Mesothelial cell of epicardium (in vitro differentiated cells): ENCODE results near the gene RASGEF1C. TPM values are rescaled to one million over a fixed set of nuclear protein-coding genes. Genes with fewer than 3 reads are reported as not detected.

Source experiments
- DNase-seq, 2 experiments: peaks; one replicate each; pipeline ENCODE4 v3.0.0; 2021; ENCODE audit warnings: low spot score in 2 of 2; ENCODE audit not compliant: unreplicated experiment in 2 of 2
- H3K27ac Mint-ChIP-seq: 2 replicates; pipeline ENCODE4 v1.8.0; 2021; ENCODE audit warnings: mixed read lengths
- H3K27me3 Mint-ChIP-seq: 2 replicates; pipeline ENCODE4 v1.8.0; 2021; ENCODE audit warnings: low read depth, mixed read lengths
- H3K36me3 Mint-ChIP-seq: 2 replicates; pipeline ENCODE4 v1.8.0; 2021; ENCODE audit warnings: mixed read lengths
- H3K4me1 Mint-ChIP-seq: 2 replicates; pipeline ENCODE4 v1.8.0; 2021; ENCODE audit warnings: mixed read lengths
- H3K4me3 Mint-ChIP-seq: 2 replicates; pipeline ENCODE4 v1.8.0; 2021; ENCODE audit warnings: mild to moderate bottlenecking, moderate library complexity, mixed read lengths
- H3K9me3 Mint-ChIP-seq: 2 replicates; pipeline ENCODE4 v1.8.0; 2021; ENCODE audit warnings: mixed read lengths
- CTCF ChIP-seq: fragments of 200-600 bp; sonication (generic); IDR thresholded peaks from one replicate; pipeline ENCODE4 v1.5.0; 2021; ENCODE audit warnings: antibody characterized with exemption; ENCODE audit not compliant: unreplicated experiment
- total RNA-seq: library from RNA; stranded (reverse); gene quantifications from 3 replicates; pipeline ENCODE4 v1.2.1, GENCODE V29; 2021

Gene RASGEF1C
- total RNA-seq, 1 donor from 2014 or later, result 0.42 TPM

- no peaks in the 10 kb centered on the region for H3K4me1 Mint-ChIP-seq
- no peaks in the 10 kb centered on the region for H3K27me3 Mint-ChIP-seq
- no peaks in the 10 kb centered on the region for H3K9me3 Mint-ChIP-seq
- DNase-seq, result no peak
- no peak for TF ChIP-seq CTCF
- H3K36me3 Mint-ChIP-seq, result no peaks in the 10 kb centered on the region
- H3K27ac Mint-ChIP-seq, result no peak overlapping the region
- H3K4me3 Mint-ChIP-seq, result no peak overlapping the region
These were observed 92.7 kb downstream of the RASGEF1C start for GRCh38 chr5:180116077-180116999.

GRCh38 chr5:180115326-180116076, 93.5 kb downstream of the RASGEF1C start:
- TF ChIP-seq CTCF, result no peak
- no peaks in the 10 kb centered on the region for H3K9me3 Mint-ChIP-seq
- H3K4me1 Mint-ChIP-seq, result no peaks in the 10 kb centered on the region
- H3K36me3 Mint-ChIP-seq, result no peaks in the 10 kb centered on the region
- no peak overlapping the region for H3K27ac Mint-ChIP-seq
- DNase-seq, result no peak
- no peaks in the 10 kb centered on the region for H3K27me3 Mint-ChIP-seq
- H3K4me3 Mint-ChIP-seq, result no peak overlapping the region

- H3K27me3 Mint-ChIP-seq, result no peaks in the 10 kb centered on the region
- no peak for DNase-seq
- H3K36me3 Mint-ChIP-seq, result no peaks in the 10 kb centered on the region
- no peak overlapping the region for H3K4me3 Mint-ChIP-seq
- H3K4me1 Mint-ChIP-seq, result no peaks in the 10 kb centered on the region
- no peak overlapping the region for H3K27ac Mint-ChIP-seq
- no peaks in the 10 kb centered on the region for H3K9me3 Mint-ChIP-seq
- TF ChIP-seq CTCF, result no peak
These were observed 94.6 kb downstream of the RASGEF1C start for GRCh38 chr5:180114304-180115003.

- no peaks in the 10 kb centered on the region for H3K9me3 Mint-ChIP-seq
- H3K4me3 Mint-ChIP-seq, result no peak overlapping the region
- no peaks in the 10 kb centered on the region for H3K27me3 Mint-ChIP-seq
- TF ChIP-seq CTCF, result no peak
- no peak for DNase-seq
- no peaks in the 10 kb centered on the region for H3K36me3 Mint-ChIP-seq
- no peaks in the 10 kb centered on the region for H3K4me1 Mint-ChIP-seq
- no peak overlapping the region for H3K27ac Mint-ChIP-seq
These were observed 95.2 kb downstream of the RASGEF1C start for GRCh38 chr5:180113660-180114303.

- no peak overlapping the region for H3K27ac Mint-ChIP-seq
- peaks cover 3% of the 10 kb centered on the region for H3K36me3 Mint-ChIP-seq
- no peak for DNase-seq
- TF ChIP-seq CTCF, result no peak
- peaks cover 5% of the 10 kb centered on the region for H3K9me3 Mint-ChIP-seq
- H3K27me3 Mint-ChIP-seq, result peaks cover 2% of the 10 kb centered on the region
- no peaks in the 10 kb centered on the region for H3K4me1 Mint-ChIP-seq
- no peak overlapping the region for H3K4me3 Mint-ChIP-seq
These were observed 96.7 kb downstream of the RASGEF1C start for GRCh38 chr5:180112181-180112861.
